SK-N-SH treated with all-trans-retinoic acid at 6 μM for 48 hours (cell line): ENCODE results near the gene ATP7B.

Experiments
- BACH2 ChIP-seq: fragments of 250-450 bp; sonication (Bioruptor Pico); IDR thresholded peaks from 2 replicates; pipeline ENCODE4 v1.9.0; 2021; ENCODE audit warnings: mild to moderate bottlenecking, borderline replicate concordance
- CSDC2 ChIP-seq: fragments of 250-450 bp; sonication (Bioruptor Pico); IDR thresholded peaks from 2 replicates; pipeline ENCODE4 v1.5.0; 2020; ENCODE audit warnings: mild to moderate bottlenecking, moderate library complexity
- PATZ1 ChIP-seq: fragments of 250-450 bp; sonication (Bioruptor Pico); IDR thresholded peaks from 2 replicates; pipeline ENCODE4 v1.8.0; 2020; ENCODE audit warnings: mild to moderate bottlenecking, moderate library complexity, borderline replicate concordance
- POU6F1 ChIP-seq: fragments of 250-450 bp; sonication (Bioruptor Pico); IDR thresholded peaks from 2 replicates; pipeline ENCODE4 v1.8.0; 2021; ENCODE audit warnings: low read depth, mild to moderate bottlenecking, moderate library complexity, borderline replicate concordance
- PPARA ChIP-seq: fragments of 250-450 bp; sonication (Bioruptor Pico); IDR thresholded peaks from 2 replicates; pipeline ENCODE4 v1.5.0; 2020; ENCODE audit warnings: mild to moderate bottlenecking, borderline replicate concordance
- SNAI2 ChIP-seq: fragments of 250-450 bp; sonication (Bioruptor Pico); IDR thresholded peaks from 2 replicates; pipeline ENCODE4 v1.5.0; 2020; ENCODE audit warnings: mild to moderate bottlenecking, moderate library complexity
- TCF4 ChIP-seq: fragments of 250-450 bp; sonication (Bioruptor Pico); IDR thresholded peaks from 2 replicates; pipeline ENCODE4 v1.8.0; 2021; ENCODE audit warnings: mild to moderate bottlenecking, moderate library complexity, borderline replicate concordance
- ZC3H10 ChIP-seq: fragments of 250-450 bp; sonication (Bioruptor Pico); IDR thresholded peaks from 2 replicates; pipeline ENCODE4 v1.5.1; 2021; ENCODE audit warnings: mild to moderate bottlenecking, moderate library complexity
- ZFP3 ChIP-seq: fragments of 250-450 bp; sonication (Bioruptor Pico); IDR thresholded peaks from 2 replicates; pipeline ENCODE4 v1.5.0; 2020; ENCODE audit warnings: mild to moderate bottlenecking, moderate library complexity

- TF ChIP-seq ZC3H10 (CRISPR knock-in tag) (no peak), PPARA (no peak), PATZ1 (no peak), ZFP3 (CRISPR knock-in tag) (no peak), SNAI2 (CRISPR knock-in tag) (no peak), POU6F1 (CRISPR knock-in tag) (no peak), CSDC2 (no peak), BACH2 (no peak), TCF4 (CRISPR knock-in tag) (no peak)
These were observed 57.7 kb downstream of the ATP7B start for GRCh38 chr13:51953347-51954195.
